Hematopoietic multipotent progenitor cell treated with erythropoietin and hydrocortisone succinate and interleukin-3 and kit ligand, for 6 days (in vitro differentiated cells): ENCODE measurements around the gene MAD2L2.

ENCODE experiments used
- DNase-seq: peaks from one replicate; pipeline ENCODE4 v3.0.0-alpha.2; 2015

Gene MAD2L2

DNA sequence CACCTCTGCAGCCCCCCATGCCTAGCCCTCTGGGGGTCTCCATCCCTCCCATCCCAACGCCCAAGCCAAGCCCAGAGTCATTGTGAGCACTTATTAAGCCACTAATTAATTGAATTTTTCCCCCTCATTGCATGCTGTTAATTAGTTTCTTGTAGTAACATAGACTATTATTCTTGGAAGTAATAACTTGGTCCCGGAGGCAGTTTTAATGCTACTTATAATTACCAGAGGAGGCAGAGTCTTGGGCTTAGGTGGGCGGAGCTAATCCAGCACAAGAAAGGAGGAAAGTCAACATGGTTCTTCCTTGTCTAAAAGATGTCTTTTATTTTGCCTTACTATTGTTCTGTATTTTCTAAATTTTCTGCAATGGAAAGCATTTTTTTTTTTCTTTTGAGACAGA lies 54.4 kb downstream of the MAD2L2 start:
- DNase-seq = no peak
